Epithelial cell of prostate (primary cell): Measurements from ENCODE around the gene EMX2.
"Not testable (repeated sequence)": the region's sequence is repeated elsewhere in the genome, so short reads cannot be mapped to it uniquely, and the experiment has no call there.

Experiments
- DNase-seq: peaks from one replicate; pipeline ENCODE4 v3.0.0-alpha.2; 2011; ENCODE audit warnings: low read depth, low spot score
- H3K27ac ChIP-seq: fragments of 450-650 bp; 2 replicates; pipeline ENCODE4 v1.5.1; 2017; ENCODE audit warnings: mild to moderate bottlenecking

EMX2 gene

DNA sequence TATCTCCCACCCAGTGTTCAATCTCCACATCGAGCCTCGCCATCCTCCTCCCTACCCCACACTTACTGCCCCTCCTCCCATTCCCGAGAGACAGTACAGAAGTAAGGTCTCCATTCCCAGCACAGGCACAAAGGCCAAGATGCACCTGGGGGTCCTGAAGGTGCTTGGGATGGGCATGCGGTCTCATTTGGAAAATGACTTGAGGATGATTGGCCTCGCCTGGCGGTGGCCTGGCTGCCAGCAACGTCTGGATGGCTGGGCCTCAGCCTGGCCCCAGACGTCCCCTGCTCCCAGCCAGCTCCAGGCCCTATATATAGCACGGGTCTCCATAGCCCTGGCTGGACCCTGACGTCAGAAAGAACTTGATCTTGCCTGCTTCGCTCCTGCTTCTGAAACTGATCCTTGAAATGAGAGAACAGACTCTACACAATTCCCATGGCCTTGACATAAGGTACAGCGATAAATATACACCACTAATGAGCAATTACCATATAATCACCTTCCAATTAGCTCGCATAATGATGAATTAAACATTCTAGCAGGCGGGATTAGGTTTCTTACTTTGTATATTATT, 11.8 kb downstream of the EMX2 start:
- DNase-seq = no peak

DNA sequence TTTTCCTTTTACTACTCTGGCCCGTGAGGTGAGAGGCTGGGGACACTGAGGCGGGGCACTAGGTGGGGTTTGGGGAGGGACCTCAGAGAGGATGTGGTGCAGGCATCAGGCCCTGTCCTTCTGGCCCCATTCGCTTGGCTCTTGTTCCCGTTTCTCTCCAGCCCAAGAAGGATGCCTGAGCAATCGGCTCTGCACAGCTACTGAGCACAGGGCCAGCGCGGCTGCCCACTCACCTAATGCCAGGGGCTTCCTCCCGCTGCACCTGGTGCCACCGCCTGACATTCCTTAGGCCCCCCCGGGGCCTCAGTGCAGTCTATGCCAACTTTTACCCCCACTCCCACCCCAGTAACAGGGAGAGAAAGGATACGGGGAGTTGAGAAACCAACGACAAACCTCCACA, 12.5 kb downstream of the EMX2 start:
- H3K27ac ChIP-seq = no peak overlapping the region
- no peak for DNase-seq

More for the DNA sequence above, 11.8 kb downstream of the EMX2 start:
- no peak overlapping the region for H3K27ac ChIP-seq

DNA sequence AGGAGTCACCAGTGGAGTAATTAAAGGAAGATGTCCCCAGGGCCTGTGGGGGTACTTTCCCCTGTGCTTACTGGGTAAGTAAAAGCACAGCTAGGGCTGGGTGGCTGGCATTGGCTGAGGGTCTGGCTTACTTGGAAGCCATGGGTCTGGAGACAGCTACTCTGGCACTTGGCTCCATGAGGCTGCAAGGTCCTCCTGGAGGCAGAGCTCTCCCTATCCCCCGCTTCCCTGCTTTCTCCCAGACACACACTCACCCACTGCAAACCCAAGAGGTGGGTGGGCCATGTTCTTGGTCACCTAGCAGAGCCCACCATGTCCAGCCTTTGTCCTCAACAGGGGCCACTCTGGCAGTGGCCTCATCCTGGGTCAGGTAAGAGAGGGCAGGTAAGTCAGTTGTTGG, 13.3 kb downstream of the EMX2 start:
- DNase-seq = no peak
- H3K27ac ChIP-seq = no peak overlapping the region

DNA sequence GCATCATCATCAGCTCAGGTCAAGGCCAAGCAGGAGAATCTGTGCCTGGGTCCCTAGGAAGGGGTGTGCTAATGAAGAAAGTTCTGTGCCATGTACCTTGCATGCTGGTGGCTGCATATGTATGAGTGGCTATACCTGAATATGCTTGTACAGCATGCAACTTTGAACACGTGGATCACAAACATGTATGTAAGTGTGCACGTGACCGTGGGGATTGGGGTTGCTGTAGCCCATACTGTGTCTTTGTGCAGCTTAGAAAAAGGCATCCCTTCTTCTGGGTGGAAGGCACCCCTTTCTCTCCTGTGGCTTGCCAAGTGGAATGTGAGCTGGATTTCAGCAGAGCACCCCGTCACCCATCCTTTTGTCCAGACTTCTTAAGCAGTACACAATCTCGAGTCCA, 13.8 kb downstream of the EMX2 start:
- DNase-seq = no peak
- H3K27ac ChIP-seq = no peak overlapping the region

DNA sequence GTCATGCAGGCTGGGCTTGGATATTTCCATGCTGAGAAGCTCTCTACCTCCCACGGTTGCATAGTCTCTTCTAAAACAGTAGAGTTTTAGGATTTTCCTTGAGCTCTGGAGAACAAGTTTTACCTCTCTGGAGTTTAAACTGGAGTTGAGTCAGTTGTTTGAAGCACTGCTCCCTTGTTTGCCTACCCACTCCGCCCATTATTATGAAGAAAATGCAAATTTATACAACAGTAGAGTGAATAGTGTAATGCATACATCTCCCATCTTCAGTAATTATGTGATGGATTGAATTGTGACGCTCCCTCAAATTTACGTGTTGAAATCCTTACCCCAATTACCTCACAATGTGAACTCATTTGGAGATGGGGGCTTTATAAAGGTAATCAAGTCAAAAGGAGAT, 17.2 kb downstream of the EMX2 start:
- no peak for DNase-seq
- H3K27ac ChIP-seq = no peak overlapping the region

DNA sequence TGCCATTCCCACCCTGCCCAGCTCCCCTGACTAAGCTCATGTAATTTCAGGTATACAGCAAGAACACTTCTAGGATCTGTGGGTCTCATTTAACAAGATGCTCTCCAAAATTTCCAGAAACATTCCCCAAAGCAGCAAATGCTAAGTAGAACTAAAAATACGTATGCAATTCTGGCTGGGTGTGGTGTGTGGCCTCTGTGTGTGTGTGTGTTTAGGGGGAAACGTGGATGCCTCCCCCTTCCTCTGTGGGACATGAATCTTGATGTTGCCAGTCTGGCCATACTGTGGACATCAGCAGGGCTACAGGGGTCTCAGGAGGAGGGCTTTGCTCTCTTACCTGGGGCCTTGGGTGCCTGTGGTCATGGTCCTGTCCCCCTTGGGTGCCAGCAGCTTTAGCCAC, 18.4 kb downstream of the EMX2 start:
- no peak for DNase-seq

DNA sequence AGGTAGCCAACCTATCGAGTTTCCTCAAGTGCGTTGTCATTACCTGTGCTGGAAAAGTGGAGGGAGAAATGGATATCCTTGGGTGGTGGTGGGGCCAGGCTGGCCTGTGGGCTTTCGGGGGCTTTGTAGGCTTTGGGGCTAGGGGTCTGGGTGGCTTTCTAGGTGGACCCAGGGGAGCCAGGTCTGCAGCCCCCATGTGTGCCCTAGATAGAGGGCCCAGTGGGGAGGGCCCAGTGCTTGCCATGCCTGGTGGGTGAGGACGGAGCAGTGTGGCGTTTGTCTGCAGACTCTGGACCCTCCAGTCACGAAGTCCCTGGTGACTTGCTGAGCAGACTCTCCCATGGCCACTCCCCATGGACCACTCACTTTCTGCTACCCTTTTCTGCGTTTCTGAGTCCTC, 19.7 kb downstream of the EMX2 start:
- DNase-seq = no peak
- H3K27ac ChIP-seq = no peak overlapping the region

More for the DNA sequence above, 18.4 kb downstream of the EMX2 start:
- H3K27ac ChIP-seq = no peak overlapping the region

DNA sequence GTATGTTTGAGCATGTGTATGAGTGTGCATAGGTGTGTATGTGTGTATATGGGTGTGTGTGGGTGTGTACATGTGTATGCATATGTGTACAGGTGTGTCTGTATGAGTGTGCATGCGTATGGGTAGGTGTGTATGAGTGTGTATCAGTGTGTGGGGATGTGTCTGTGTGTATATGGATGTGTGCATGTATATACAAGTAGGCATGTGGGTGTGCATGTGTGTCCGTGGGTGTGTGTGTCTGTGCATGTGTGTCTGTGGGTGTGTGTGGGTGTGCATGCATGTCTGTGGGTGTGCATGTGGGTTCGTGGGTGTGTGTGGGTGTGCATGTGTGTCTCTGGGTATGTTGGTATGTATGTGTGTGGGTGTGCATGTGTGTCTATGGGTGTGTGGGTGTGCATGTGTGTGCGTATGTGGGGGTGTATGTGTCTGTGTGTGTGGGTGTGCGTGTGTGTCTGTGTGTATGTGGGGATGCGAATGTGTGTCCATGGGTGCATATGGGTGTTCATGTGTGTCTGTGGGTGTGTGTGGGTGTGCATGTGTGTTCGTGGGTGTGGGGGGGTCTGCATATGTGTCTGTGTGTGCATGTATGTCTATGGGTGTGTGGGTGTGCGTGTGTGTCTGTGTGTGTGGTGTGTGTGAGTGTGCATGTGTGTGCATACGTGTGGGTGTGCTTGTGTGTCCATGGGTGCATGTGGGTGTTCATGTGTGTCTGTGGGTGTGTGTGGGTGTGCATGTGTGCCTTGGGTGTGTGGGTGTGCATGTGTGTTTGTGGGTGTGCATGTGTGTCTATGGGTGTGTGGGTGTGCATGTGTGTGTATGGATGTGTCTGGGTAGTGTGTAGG, 20.6 kb downstream of the EMX2 start:
- H3K27ac ChIP-seq = no peak overlapping the region
- DNase-seq = no peak

DNA sequence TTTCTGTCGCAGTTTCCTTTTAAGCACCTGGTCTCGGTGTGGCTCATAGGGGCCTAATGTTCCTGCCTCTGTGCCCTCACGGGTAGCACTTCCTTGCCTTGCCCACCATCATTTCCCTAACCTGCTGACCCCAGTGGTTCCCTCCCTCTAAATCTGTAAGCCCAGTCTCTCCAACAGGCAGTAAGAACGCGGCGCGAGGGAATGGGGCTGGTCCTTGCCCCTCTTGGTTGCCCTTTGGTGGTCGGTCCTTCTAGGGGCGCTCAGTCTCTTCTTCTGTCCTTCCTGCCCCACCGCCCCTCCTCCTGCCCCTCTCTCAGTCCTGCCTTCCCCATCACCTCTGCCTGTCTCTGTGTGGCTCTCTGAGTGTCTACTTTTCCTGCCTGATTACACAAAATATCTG, 21.2 kb downstream of the EMX2 start:
- no peak overlapping the region for H3K27ac ChIP-seq
- no peak for DNase-seq

DNA sequence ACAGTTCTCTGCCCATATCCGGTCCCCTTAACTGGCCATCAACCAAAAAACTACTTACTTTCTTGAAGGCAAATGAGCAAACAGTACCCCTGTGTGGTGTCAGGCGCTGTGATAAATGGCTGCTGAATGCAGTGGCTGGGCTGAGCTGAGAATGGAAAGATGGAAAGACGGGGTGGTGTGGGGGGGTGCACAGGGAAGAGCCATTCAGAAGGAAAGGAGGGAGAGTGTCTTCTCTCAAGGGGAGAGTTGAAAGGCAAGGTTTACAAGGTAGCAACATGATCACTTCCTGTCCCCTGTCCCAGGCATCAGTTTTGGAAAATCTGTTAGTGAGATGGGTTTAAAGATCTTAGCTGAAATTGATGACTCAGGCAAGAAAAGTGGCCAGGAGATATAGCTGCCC, 22.5 kb downstream of the EMX2 start:
- H3K27ac ChIP-seq = no peak overlapping the region
- no peak for DNase-seq

DNA sequence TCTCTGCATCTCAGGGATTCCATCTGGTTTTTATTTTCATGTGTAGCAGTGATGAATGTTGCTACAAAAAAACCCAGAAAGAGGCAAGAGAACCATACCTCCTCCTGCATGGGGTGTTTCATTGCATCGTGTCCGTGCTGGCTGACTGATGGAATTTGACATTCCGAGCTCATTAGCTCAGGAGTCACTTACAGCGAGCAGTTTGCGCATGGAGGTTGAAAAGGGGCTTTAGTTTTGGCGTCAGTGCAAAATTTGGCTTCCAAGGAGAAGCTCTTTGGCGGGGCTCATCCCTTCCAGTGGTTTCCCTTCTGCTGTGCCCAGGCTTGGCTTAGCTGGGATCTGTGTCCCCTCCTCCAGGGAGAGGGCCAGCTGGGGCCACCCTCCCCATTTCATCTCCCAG, 25.8 kb downstream of the EMX2 start:
- no peak overlapping the region for H3K27ac ChIP-seq
- no peak for DNase-seq

DNA sequence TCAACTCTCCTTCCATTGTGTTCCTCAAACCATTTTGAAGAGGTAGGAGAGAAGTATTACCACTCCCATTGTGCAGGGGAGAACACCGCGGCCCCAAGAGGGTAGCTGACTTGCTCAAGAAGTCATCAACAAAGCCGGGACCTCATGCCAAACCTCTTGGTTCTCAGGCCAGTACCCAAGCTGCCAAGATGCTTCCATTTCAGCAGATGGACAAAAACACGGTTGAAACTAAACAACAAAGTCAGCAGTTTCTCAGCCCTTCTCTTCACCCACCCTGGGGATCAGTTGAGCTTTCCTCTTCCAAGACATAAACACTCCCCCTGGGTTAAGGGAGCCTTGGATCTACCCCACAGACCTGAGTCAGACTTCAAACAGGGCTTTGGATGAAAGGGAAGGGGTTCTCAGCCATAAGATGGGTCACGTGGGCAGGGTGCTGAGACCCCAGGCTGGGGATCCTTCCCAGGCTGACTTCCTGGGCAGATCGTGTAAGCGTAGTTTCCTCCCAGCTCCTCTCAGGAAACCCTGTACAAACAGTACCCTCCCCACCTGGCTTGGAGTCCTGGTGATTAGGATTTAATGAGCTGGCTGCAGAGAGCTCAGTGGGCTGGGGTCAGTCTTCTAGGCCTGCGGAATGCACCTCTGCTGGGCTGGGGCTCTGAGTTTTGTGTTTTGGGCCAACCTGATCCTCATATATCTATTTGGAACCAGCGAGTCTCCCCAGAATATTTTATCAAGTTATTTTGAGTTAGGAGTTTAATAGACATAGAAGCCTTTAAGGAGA, 27.3 kb downstream of the EMX2 start:
- H3K27ac ChIP-seq = no peak overlapping the region
- DNase-seq = no peak

DNA sequence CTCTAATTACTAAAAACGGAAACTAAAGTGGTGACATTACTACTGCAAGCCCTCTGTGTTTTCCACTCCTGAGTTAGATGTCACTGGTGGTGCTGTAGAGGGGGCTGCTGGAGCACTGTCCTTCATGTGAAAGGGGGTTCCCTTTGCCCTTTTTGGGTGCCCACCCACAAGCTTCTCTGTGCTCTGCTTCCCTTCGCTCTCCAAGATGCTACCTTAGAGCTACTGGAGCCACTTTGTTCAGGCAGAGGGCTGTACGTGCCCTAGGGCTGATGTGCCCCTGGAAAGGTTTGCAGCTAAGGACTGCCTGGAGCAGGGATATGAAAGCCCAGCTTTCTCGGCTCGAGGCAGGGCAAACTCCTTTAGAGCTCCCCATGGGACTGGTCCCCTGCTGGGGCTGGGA, 28.3 kb downstream of the EMX2 start:
- no peak for DNase-seq
- no peak overlapping the region for H3K27ac ChIP-seq

DNA sequence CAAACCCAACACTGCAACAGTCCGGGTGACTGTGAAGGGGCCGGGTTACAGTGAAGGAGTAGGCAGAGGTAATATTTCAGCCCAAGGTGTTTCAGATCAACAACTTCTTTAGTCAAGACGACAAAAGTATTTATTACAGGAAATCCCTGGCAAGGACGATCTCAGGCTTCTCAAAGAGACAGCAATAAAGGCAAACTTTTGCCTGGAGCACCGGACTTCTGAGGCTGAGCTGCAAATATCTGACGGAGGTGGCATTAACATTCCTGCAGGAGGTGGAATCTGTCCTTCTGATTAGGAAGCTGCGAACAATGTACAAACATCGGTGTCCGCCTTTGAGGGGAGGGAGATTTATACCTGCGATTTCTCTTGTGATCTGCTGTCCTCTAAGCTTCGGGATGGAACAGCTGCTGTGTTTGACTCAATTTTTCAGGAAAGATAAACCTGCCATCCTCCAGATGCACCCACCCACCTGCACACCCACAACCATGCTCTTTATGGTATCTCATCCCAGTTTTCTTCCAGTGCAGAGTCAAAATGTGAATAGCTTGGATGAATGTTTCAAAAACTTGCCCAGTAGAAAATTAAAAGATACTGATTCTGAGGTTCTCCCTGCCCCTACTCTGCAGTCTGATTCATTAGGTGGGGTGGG, 32.1 kb downstream of the EMX2 start:
- H3K27ac ChIP-seq = no peak overlapping the region
- DNase-seq = no peak

DNA sequence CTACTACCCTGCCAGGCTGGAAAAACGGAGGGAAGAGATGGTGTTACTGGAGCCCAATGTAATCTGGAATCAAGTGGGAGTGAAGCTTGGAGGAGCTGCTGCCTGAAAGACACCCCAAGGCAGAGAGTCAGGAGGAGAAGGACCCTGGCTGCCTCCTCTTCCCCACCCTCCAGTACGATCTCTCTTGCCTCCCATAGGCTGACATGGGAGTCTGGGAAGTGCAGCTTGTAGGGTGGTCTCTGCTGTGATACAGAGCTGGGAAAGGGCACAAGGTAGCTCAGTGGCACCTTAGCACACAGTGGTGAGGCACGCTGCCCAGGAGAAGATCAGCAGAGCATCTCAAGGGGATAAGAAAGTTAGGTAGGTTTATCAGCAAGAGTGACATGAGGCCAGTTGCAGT, 35.9 kb downstream of the EMX2 start:
- H3K27ac ChIP-seq = no peak overlapping the region
- DNase-seq = no peak

DNA sequence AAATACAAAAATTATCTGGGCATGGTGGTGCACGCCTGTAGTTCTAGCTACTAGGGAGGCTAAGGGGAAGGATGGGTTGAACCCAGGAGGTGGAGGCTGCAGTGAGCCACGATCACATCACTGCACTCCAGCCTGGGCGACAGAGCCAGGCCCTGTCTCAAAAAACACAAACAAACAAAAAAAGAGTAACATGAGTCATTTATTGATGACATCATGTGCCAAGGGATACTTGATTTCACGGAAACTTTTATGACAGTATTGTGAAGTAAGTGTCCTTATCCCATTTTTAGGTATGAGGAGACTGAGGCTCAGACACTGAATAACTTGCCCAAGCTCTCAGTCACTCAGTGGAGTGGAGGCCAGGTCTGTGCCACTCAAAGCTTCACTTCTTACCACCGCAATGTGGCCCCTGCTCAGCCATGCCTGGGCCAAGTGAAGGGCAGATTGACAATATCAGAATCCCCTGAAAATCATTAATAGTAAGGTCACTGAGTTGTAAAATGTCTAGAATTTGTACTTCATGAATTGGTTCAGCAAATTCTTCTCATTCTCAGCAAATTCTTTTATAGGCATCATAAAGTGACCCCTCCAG, 36.5 kb downstream of the EMX2 start:
- H3K27ac ChIP-seq = no peak overlapping the region
- no peak for DNase-seq

DNA sequence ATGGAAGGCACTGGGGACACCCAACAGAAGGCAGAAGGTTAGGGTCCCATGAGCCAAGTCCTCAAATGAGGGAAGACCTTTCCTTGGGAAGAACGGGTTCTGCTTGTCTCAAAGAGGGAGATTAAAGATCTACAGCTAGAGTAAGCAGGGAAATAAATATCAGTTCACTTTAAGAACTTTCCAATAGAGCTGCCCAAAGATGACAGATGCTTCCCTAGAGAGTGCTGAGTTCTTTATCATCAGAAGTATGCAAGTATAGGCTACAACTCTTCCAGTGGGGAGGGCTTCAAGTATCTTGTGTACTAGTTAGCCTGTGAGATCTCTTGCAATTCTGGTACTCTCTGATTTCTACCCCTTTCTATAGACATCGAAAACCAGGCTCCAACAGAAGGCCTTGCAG, 39.4 kb downstream of the EMX2 start:
- no peak for DNase-seq
- H3K27ac ChIP-seq = no peak overlapping the region

DNA sequence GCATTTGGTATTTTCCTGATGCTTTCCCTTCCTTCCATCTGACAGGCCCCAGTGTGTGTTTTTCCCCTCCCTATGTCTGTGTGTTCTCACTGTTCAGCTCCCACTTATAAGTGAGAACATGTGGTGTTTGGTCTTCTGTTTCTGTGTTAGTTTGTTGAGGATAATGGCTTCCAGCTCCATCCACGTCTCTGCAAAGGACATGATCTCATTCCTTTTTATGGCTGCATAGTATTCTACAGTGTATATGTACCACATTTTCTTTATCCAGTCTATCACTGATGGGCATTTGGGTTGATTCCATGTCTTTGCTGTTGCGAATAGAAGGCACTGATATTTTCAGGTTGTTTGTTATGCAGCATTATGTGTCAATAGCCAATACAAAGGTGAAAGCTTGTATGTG, 42.3 kb downstream of the EMX2 start:
- not testable (repeated sequence) for DNase-seq, H3K27ac ChIP-seq

DNA sequence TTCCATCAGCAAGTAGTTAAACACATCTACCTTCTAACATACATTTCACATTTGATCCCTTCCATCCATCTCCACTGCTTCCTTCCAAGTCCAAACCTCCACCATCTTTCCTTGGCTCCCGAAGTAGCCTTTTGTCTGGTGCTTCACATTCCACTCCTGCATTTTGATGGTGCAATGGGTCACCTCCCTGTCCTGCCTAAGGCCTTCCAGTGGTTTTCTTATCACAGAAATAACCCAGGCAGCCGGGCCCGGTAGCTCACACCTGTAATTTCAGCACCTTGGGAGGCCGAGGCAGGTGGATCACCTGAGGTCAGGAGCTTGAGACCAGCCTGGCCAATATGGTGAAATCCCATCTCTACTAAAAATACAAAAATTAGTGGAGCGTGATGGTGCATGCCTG, 44.5 kb downstream of the EMX2 start:
- H3K27ac ChIP-seq = no peak overlapping the region
- no peak for DNase-seq

DNA sequence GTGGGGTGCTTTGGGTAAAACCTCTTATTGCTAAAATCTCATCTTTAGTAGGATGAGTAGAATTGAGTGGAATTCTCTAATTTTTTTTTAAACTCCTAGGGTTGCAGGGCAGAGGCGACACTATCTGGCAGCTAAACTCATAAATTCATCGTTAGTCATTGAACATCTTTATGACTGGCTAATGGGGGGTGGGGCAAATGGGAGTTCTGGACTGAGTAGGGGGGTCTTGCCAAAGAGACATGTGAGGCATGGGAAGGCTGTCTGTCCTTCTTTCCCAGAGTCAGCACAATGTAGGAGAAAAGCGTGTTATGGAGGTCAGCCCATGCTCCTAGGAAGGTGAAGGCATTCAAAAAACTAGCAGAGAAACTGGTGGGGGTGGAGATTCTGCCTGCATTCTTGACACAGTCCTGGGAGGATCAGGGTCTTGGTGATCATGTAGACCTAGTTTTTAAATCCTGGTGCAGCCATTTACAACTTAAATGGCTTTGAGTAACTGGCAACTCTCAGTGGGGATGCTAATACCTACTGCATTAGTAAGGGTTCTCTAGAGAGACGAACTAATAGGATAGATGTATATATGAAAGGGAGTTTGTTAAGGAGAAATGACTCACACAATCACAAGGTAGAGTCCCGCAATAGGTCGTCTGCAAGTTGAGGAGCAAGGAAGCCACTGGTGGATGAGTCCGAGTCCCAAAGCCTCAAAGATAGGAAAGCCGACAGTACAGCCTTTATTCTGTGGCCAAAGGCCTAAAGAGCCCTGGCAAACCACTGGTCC, 47.7 kb downstream of the EMX2 start:
- no peak overlapping the region for H3K27ac ChIP-seq
- no peak for DNase-seq
